NT2/D1 (cell line): ENCODE data around the gene SLC25A5.
"Not testable (repeated sequence)": the region's sequence is repeated elsewhere in the genome, so short reads cannot be mapped to it uniquely, and the experiment has no call there.

Experiments used
- DNase-seq: peaks from one replicate; pipeline ENCODE4 v3.0.0-alpha.2; 2011; ENCODE audit warnings: low read depth, low spot score
- H3K27me3 ChIP-seq: 2 replicates; pipeline ENCODE4 v1.6.0; 2011; ENCODE audit warnings: mild to moderate bottlenecking; ENCODE audit not compliant: insufficient read length, insufficient read depth
- H3K36me3 ChIP-seq: 2 replicates; pipeline ENCODE4 v1.6.1; 2011; ENCODE audit warnings: mild to moderate bottlenecking, low read length, mixed read lengths; ENCODE audit not compliant: insufficient read depth, insufficient read length
- H3K4me1 ChIP-seq: 2 replicates; pipeline ENCODE4 v1.5.1; 2011; ENCODE audit not compliant: insufficient read depth, insufficient read length
- H3K4me3 ChIP-seq: 2 replicates; pipeline ENCODE4 v1.5.1; 2011; ENCODE audit warnings: low read depth; ENCODE audit not compliant: insufficient read length
- H3K9ac ChIP-seq: 2 replicates; pipeline ENCODE4 v1.6.0; 2011; ENCODE audit warnings: low read depth; ENCODE audit not compliant: insufficient read length
- H3K9me3 ChIP-seq: 2 replicates; pipeline ENCODE4 v1.5.1; 2011; ENCODE audit warnings: mild to moderate bottlenecking, low read length; ENCODE audit not compliant: insufficient read depth
- SUZ12 ChIP-seq: IDR thresholded peaks from 2 replicates; pipeline ENCODE4 v1.6.1; 2011; ENCODE audit not compliant: insufficient read length, insufficient read depth; ENCODE audit errors: extremely low read depth
- YY1 ChIP-seq: IDR thresholded peaks from 2 replicates; pipeline ENCODE4 v1.6.1; 2011; ENCODE audit not compliant: insufficient read length, insufficient read depth
- ZNF274 ChIP-seq: IDR thresholded peaks from 2 replicates; pipeline ENCODE4 v1.6.1; 2011; ENCODE audit warnings: mild to moderate bottlenecking, low read depth, low read length

The SLC25A5 gene

GRCh38 chrX:119427795-119428185 lies 40.5 kb upstream of the SLC25A5 start:
- Histone ChIP-seq H3K27me3 (no peaks in the 10 kb centered on the region), H3K4me3 (no peak overlapping the region)

DNA sequence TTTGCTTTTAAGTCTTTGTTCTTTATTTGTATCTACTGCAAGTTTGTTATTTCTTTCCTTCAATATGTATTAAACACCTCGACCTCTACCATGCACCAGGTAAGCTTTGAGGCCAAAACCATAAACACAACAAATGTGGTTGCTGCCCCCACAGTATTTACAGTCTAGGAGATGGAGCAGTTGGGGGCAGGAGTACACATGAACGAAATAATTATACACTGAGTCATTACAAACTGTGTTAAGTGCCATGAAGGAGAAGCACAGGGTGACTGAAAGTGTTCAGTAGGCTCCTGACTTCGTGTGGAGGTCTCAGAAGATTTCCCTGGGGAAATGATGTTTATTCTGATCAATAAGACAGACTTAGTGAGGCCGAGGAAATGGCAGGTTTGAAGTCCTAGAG lies 38.8 kb upstream of the SLC25A5 start:
- TF ChIP-seq SUZ12 = no peak
- no peak for TF ChIP-seq YY1
- TF ChIP-seq ZNF274 = no peak
- no peak for DNase-seq
- no peak overlapping the region for H3K4me3 ChIP-seq
- H3K4me1 ChIP-seq = peaks cover 3% of the 10 kb centered on the region
- no peaks in the 10 kb centered on the region for H3K27me3 ChIP-seq
- peaks cover 5% of the 10 kb centered on the region; the same call in 1 of the 2 replicates for H3K9me3 ChIP-seq
- H3K9ac ChIP-seq = no peak overlapping the region
- peaks cover 18% of the 10 kb centered on the region for H3K36me3 ChIP-seq

More at GRCh38 chrX:119427795-119428185, 40.5 kb upstream of the SLC25A5 start:
- TF ChIP-seq YY1 (no peak), ZNF274 (no peak)
- Histone ChIP-seq H3K36me3 (peaks cover 13% of the 10 kb centered on the region), H3K9me3 (no peaks in the 10 kb centered on the region), H3K4me1 (peaks cover 3% of the 10 kb centered on the region), H3K9ac (no peak overlapping the region)
- no peak for DNase-seq

DNA sequence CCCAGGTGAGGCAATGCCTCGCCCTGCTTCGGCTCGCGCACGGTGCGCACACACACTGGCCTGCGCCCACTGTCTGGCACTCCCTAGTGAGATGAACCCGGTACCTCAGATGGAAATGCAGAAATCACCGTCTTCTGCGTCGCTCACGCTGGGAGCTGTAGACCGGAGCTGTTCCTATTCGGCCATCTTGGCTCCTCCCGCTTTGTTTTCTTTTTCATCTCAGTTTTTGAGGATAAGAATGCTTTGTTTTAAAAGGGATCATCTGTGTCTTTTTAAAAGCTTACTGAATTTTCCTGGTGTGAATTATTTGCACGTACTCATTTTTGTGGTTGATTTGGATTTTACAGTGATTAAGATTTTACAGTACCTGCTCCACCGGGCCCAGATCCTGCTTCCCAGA lies 26.9 kb upstream of the SLC25A5 start:
- not testable (repeated sequence) for H3K4me1 ChIP-seq, DNase-seq, H3K9me3 ChIP-seq, H3K36me3 ChIP-seq, H3K27me3 ChIP-seq, H3K9ac ChIP-seq
- peak overlapping the region; percentile 24 for H3K4me3 ChIP-seq

DNA sequence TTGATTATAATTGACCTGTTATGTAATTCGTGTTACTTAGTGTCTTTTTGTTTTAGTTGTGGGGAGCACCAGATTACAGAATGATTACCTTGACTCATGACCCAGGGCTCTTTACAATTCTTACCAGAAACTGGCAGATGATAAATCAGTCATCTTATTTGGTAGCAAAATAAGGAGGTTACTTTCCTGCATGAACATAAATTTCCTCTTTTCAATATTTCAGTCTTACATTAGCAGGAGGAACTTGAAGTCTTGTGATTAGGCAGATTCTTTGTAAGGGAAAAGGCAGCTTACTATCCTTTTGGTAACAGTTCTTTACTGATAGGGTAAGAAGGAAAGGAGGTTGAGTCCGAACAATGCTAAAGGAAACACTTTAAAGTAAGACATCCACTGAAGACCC lies 26.0 kb upstream of the SLC25A5 start:
- Histone ChIP-seq H3K4me3 (no peak overlapping the region), H3K36me3 (peaks cover 6% of the 10 kb centered on the region), H3K9me3 (peaks cover 5% of the 10 kb centered on the region; the same call in 1 of the 2 replicates), H3K9ac (no peak overlapping the region), H3K27me3 (no peaks in the 10 kb centered on the region), H3K4me1 (no peaks in the 10 kb centered on the region)
- DNase-seq = no peak
- TF ChIP-seq ZNF274 (no peak), SUZ12 (no peak), YY1 (no peak)

GRCh38 chrX:119453202-119453601 lies 15.0 kb upstream of the SLC25A5 start:
- no peak for DNase-seq
- TF ChIP-seq YY1 = no peak
- Histone ChIP-seq H3K4me3 (no peak overlapping the region), H3K27me3 (no peaks in the 10 kb centered on the region), H3K9me3 (no peaks in the 10 kb centered on the region), H3K36me3 (peaks cover 33% of the 10 kb centered on the region), H3K9ac (no peak overlapping the region), H3K4me1 (no peaks in the 10 kb centered on the region)

- H3K27me3 ChIP-seq = no peaks in the 10 kb centered on the region
- no peaks in the 10 kb centered on the region for H3K9me3 ChIP-seq
- no peaks in the 10 kb centered on the region for H3K4me1 ChIP-seq
- H3K9ac ChIP-seq = no peak overlapping the region
- TF ChIP-seq ZNF274 (no peak), SUZ12 (no peak), YY1 (no peak)
- no peak overlapping the region for H3K4me3 ChIP-seq
- peaks cover 31% of the 10 kb centered on the region for H3K36me3 ChIP-seq
- DNase-seq = no peak
Measured at GRCh38 chrX:119455264-119455663, 13.0 kb upstream of the SLC25A5 start.

- H3K9me3 ChIP-seq = no peaks in the 10 kb centered on the region
Measured at GRCh38 chrX:119459181-119459580, 9.1 kb upstream of the SLC25A5 start.

GRCh38 chrX:119465555-119465954 lies 2.7 kb upstream of the SLC25A5 start:
- Histone ChIP-seq H3K4me1 (peaks cover 4% of the 10 kb centered on the region), H3K27me3 (no peaks in the 10 kb centered on the region), H3K36me3 (peaks cover 15% of the 10 kb centered on the region), H3K9ac (no peak overlapping the region), H3K9me3 (no peaks in the 10 kb centered on the region), H3K4me3 (no peak overlapping the region)
- no peak for DNase-seq
- no peak for TF ChIP-seq YY1
- no peak for TF ChIP-seq ZNF274
- no peak for TF ChIP-seq SUZ12

More at GRCh38 chrX:119459181-119459580, 9.1 kb upstream of the SLC25A5 start:
- Histone ChIP-seq H3K9ac (no peak overlapping the region), H3K4me1 (no peaks in the 10 kb centered on the region), H3K4me3 (no peak overlapping the region), H3K36me3 (peaks cover 4% of the 10 kb centered on the region), H3K27me3 (no peaks in the 10 kb centered on the region)
- DNase-seq = no peak
- no peak for TF ChIP-seq SUZ12
- TF ChIP-seq YY1 = no peak
- TF ChIP-seq ZNF274 = no peak
